IMR-90 (cell line): ENCODE results near the gene CDK8.
"Not testable (repeated sequence)": the region's sequence is repeated elsewhere in the genome, so short reads cannot be mapped to it uniquely, and the experiment has no call there.

Source experiments
- CTCF ChIP-seq: conservative IDR thresholded peaks from 2 replicates; pipeline ENCODE4 v1.5.1; 2012; ENCODE audit warnings: mild to moderate bottlenecking, low read depth, low read length, improper control_type of control experiment
- RFX5 ChIP-seq: IDR thresholded peaks from 2 replicates; pipeline ENCODE4 v1.8.0; 2012; ENCODE audit warnings: low read depth, mild to moderate bottlenecking, low read length, moderate library complexity

- TF ChIP-seq CTCF, RFX5: not testable (repeated sequence)
Measured at GRCh38 chr13:26316095-26316494, 62.2 kb downstream of the CDK8 start.
